Uterus (tissue), 4 donors: Measurements from ENCODE around the gene TBC1D5. TPM values are rescaled to one million over a fixed set of nuclear protein-coding genes. Genes with fewer than 3 reads are reported as not detected.
A peak's percentile ranks its signal among the peaks of the same experiment; 100 is the strongest.
"Not testable (repeated sequence)": the region's sequence is repeated elsewhere in the genome, so short reads cannot be mapped to it uniquely, and the experiment has no call there.

Source experiments
- DNase-seq, 2 donors: peaks; one replicate each; pipeline ENCODE4 v3.0.0-alpha.2; 2019 to 2020
- H3K27ac ChIP-seq, 2 donors: fragments of 200-600 bp; sonication (generic); 1 replicate in 1 of 2; 2 replicates in 1 of 2; pipeline ENCODE4 v1.5.1; 2016 to 2018
- H3K27me3 ChIP-seq, 2 donors: fragments of 200-600 bp; sonication (generic); one replicate each; pipeline ENCODE4 v1.5.1; 2018 to 2019; ENCODE audit warnings: control low read depth in 1 of 2
- H3K36me3 ChIP-seq, 2 donors: fragments of 200-600 bp; sonication (generic); one replicate each; pipeline ENCODE4 v1.5.1; 2019; ENCODE audit warnings: control low read depth in 1 of 2
- H3K4me1 ChIP-seq, 2 donors: fragments of 200-600 bp; sonication (generic); one replicate each; pipeline ENCODE4 v1.5.1; 2018 to 2019; ENCODE audit warnings: control low read depth in 1 of 2
- H3K4me3 ChIP-seq, 2 donors: fragments of 200-600 bp; sonication (generic); 1 replicate in 1 of 2; 2 replicates in 1 of 2; pipeline ENCODE4 v1.5.1; 2018 to 2019; ENCODE audit warnings: mild to moderate bottlenecking in 1 of 2
- H3K9me3 ChIP-seq, 2 donors: fragments of 200-600 bp; sonication (generic); one replicate each; pipeline ENCODE4 v1.5.1; 2019; ENCODE audit warnings: control low read depth in 1 of 2
- POLR2A ChIP-seq, 2 donors: fragments of 450-650 bp; IDR thresholded peaks; one replicate each; pipeline ENCODE4 v1.6.1; 2016; ENCODE audit warnings: antibody characterized with exemption in 2 of 2, mild to moderate bottlenecking in 1 of 2, moderate library complexity in 1 of 2
- intact Hi-C: fragments of 100-400 bp; cut with DNase I; formaldehyde crosslinking; loops from one replicate; pipeline ENCODE4 v1.15.1; 2023; ENCODE audit warnings: low total_unique reads
- total RNA-seq, 4 donors: library from RNA; depleted of rRNA in 3 of 4; stranded (reverse); fragments of >200 nt in 3 of 4; gene quantifications; one replicate each; pipeline versions ENCODE4 v1.1.0 to v1.2.4, GENCODE V29; 2014 to 2023
- TF ChIP-seq, protein P1 (sequence below), 4 experiments: fragments of 200-600 bp in 2 of 4; fragments of 450-650 bp in 2 of 4; sonication (generic) in 2 of 4; IDR thresholded peaks; one replicate each; pipeline ENCODE4 v1.5.1; 2016 to 2019; ENCODE audit warnings: antibody characterized with exemption in 4 of 4, mild to moderate bottlenecking in 2 of 4, moderate library complexity in 1 of 4
- donor health status: DM: yes; HTN: yes; CAD: no.

TBC1D5 gene
- total RNA-seq, 4 donors from 2014 or later: 34.6 to 189 (median 75.6) TPM

DNA sequence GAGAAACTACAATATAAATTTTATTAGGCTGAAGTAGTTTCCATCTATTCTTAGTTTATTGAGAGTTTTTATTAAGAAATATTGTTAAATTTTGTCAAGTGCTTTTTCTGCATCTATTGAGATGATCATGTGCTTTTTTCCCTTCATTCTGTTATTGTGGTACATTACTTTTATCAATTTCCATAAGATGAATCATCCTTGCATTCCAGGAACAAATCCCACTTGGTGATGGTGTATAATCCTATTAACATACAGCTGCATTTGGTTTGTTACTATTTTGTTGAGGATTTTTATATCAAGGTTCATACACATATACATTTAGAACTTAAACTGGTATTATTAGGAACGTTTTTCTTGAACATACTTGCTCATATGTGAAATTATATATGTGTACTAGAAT is 199.8 kb downstream of the TBC1D5 start:
- DNase-seq: no peak
- Histone ChIP-seq H3K9me3 (no peaks in the 10 kb centered on the region), H3K4me1 (no peaks in the 10 kb centered on the region), H3K27ac (no peak overlapping the region), H3K27me3 (no peaks in the 10 kb centered on the region), H3K4me3 (no peak overlapping the region), H3K36me3 (no peaks in the 10 kb centered on the region)
- intact Hi-C loops: no loop called here
- TF ChIP-seq, protein P1, sequence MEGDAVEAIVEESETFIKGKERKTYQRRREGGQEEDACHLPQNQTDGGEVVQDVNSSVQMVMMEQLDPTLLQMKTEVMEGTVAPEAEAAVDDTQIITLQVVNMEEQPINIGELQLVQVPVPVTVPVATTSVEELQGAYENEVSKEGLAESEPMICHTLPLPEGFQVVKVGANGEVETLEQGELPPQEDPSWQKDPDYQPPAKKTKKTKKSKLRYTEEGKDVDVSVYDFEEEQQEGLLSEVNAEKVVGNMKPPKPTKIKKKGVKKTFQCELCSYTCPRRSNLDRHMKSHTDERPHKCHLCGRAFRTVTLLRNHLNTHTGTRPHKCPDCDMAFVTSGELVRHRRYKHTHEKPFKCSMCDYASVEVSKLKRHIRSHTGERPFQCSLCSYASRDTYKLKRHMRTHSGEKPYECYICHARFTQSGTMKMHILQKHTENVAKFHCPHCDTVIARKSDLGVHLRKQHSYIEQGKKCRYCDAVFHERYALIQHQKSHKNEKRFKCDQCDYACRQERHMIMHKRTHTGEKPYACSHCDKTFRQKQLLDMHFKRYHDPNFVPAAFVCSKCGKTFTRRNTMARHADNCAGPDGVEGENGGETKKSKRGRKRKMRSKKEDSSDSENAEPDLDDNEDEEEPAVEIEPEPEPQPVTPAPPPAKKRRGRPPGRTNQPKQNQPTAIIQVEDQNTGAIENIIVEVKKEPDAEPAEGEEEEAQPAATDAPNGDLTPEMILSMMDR (IDR thresholded peaks at IDR 0.05): no peak
- no peak for TF ChIP-seq POLR2A (IDR thresholded peaks at IDR 0.05)

DNA sequence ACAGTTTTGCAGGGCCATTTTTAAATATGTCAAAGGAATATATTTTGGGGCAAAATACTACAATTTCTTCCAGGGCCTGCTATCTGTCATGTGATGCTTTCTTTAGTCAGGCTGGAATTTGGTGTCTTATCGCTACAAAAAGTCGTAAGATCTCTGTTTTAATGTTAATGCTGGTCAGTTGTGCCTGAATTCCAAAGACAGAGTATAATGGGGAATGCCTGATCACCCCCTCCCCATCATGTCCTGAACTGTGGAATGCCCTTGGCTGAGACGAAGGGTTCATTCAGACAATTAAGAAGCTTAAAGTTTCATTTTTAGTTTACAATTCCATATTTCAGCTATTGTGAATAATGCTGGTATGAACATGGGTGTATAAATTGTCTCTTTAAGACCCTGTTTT is 203.0 kb downstream of the TBC1D5 start:
- intact Hi-C loops: no loop called here

DNA sequence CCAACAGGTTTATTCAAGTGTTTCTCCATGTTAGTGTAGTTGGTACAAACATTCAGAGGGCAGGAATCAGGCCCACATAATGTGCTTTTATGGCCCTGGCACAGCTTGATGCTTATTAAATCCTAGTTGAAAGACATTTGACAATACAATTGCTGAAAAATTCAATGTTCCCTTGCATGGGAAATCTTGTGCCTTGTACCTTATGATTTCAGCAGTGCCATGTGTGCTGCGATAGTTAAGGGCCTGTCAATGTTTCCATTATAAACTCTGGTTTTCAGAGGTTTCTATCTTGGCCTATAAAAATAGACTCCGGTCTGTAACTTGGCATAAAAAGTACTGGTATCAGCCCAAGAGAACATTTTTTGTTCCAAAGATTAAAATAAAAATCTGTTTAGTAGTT is 207.2 kb downstream of the TBC1D5 start:
- intact Hi-C loops: no loop called here
- peak overlapping the region in 1 of 2 donors; percentile 6 for H3K27ac ChIP-seq
- H3K9me3 ChIP-seq: no peaks in the 10 kb centered on the region
- no peaks in the 10 kb centered on the region for H3K36me3 ChIP-seq
- no peak for TF ChIP-seq POLR2A (IDR thresholded peaks at IDR 0.05)
- no peak overlapping the region for H3K4me3 ChIP-seq
- DNase-seq: no peak
- no peaks in the 10 kb centered on the region for H3K27me3 ChIP-seq
- H3K4me1 ChIP-seq: no peaks in the 10 kb centered on the region

More for the DNA sequence above, 203.0 kb downstream of the TBC1D5 start:
- H3K4me1 ChIP-seq: no peaks in the 10 kb centered on the region
- TF ChIP-seq, protein P1 (IDR thresholded peaks at IDR 0.05): no peak
- TF ChIP-seq POLR2A (IDR thresholded peaks at IDR 0.05): no peak
- no peak overlapping the region for H3K27ac ChIP-seq
- H3K27me3 ChIP-seq: no peaks in the 10 kb centered on the region
- H3K4me3 ChIP-seq: no peak overlapping the region
- H3K36me3 ChIP-seq: no peaks in the 10 kb centered on the region
- DNase-seq: no peak
- no peaks in the 10 kb centered on the region for H3K9me3 ChIP-seq

DNA sequence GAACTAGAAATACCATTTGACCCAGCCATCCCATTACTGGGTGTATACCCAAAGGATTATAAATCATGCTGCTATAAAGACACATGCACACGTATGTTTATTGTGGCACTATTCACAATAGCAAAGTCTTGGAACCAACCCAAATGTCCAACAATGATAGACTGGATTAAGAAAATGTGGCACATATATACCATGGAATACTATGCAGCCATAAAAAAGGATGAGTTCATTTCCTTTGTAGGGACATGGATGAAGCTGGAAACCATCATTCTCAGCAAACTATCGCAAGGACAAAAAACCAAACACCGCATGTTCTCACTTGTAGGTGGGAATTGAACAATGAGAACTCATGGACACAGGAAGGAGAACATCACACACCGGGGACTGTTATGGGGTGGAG is 210.0 kb downstream of the TBC1D5 start:
- H3K36me3 ChIP-seq, H3K27me3 ChIP-seq, H3K4me3 ChIP-seq, H3K4me1 ChIP-seq, intact Hi-C loops, H3K9me3 ChIP-seq, DNase-seq, H3K27ac ChIP-seq: not testable (repeated sequence)

DNA sequence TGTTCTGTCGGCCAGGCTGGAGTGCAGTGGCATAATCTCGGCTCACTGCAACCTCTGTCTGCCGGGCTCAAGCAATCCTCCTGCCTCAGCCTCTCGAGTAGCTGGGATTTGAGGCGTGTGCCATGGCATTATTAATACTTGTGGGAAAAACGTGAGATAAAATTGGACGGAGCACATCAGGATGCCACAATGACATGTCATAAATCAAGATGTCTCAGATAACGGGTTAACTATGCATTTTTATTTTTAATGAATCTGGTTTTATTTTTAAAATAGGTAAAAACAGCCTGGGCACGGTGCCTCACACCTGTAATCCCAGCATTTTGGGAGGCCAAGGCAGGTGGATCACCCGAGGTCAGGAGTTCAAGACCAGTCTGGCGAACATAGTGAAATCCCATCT is 212.8 kb downstream of the TBC1D5 start:
- Histone ChIP-seq H3K36me3 (no peaks in the 10 kb centered on the region), H3K4me3 (no peak overlapping the region), H3K27me3 (no peaks in the 10 kb centered on the region), H3K27ac (no peak overlapping the region), H3K9me3 (no peaks in the 10 kb centered on the region), H3K4me1 (no peaks in the 10 kb centered on the region)
- TF ChIP-seq, protein P1 (IDR thresholded peaks at IDR 0.05): no peak
- TF ChIP-seq POLR2A (IDR thresholded peaks at IDR 0.05): no peak
- intact Hi-C loops: no loop called here
- no peak for DNase-seq

DNA sequence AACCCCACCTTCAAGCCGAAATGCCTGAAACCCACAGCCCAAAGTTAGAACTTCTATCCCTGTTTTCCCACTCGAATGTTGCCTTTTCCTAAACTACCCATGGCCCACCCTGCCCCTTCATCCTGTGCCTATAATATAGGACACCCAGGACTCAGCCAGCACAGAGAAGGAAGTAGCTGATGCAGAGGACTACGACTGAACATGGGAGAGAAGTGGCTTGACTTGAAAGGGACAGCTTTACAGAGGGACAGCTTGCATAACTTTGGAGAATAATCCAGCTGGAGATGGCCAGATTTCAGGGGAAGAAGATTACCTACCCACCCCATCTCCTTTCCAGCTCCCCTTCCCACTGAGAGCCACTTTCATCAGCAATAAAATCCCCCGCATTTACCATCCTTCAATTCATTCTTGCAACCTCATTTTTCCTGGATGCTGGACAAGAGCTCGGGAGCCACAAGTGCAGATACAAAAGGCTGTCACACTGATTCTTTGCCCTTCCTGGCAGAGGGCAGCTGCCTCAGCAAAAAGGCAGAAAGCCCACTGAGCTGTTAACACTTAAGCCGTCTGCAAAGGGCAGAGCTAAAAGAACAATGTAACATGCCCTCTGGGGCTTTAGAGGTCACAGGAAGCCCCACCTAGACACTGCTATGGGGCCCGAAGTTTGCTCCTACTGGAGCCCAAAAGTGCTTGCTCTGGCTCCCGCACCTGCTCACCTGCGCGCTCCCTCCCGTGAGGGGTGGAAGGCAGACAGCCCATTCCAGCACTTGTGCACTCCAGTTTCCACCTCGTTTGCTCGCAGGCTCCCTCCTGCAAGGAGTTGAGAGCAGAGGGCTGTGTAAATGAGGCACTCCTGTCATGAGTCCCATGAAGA is 224.0 kb downstream of the TBC1D5 start:
- Histone ChIP-seq H3K4me1 (no peaks in the 10 kb centered on the region), H3K4me3 (no peak overlapping the region), H3K27me3 (no peaks in the 10 kb centered on the region), H3K36me3 (no peaks in the 10 kb centered on the region), H3K27ac (no peak overlapping the region), H3K9me3 (no peaks in the 10 kb centered on the region)
- intact Hi-C loops: no loop called here
- no peak for DNase-seq
- no peak for TF ChIP-seq POLR2A (IDR thresholded peaks at IDR 0.05)
- TF ChIP-seq, protein P1 (IDR thresholded peaks at IDR 0.05): no peak
